ENCODE data around the gene MISP3. TPM values are rescaled to one million over a fixed set of nuclear protein-coding genes. Genes with fewer than 3 reads are reported as not detected.

The MISP3 gene
- total RNA-seq, 1 experiment from 2014 or later = 5.2 TPM

DNA sequence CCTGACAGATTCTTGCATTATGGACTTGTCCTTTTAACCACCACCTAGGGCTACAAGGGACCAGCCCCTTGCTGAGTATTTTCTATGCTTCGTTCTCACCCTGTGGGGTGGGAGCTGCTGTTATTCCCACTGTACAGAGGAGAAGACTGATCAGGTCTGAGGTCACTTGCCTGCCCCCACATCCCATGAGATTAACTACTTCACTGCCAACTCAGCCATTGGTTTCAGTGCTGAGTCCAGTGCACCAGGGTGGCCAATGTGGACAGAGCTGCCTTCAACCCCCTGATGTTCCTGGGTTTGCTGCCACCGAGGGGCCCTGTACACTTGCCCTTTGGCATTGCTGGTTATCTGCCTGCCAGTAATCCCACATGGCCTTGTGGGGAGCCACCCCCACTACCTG lies 38.1 kb downstream of the MISP3 start:
- DNase-seq = no peak
- H3K9me3 Mint-ChIP-seq (ENCODE audit: unreplicated experiment) = no peaks in the 10 kb centered on the region
- no peak overlapping the region for H3K27ac Mint-ChIP-seq (ENCODE audit: unreplicated experiment)
- no peaks in the 10 kb centered on the region for H3K27me3 ChIP-seq (replicated peaks; ENCODE audit: control insufficient read depth, insufficient read depth, low read length)
- TF ChIP-seq CTCF (IDR thresholded peaks at IDR 0.05; ENCODE audit: insufficient read depth in 1 of 2, low read depth in 1 of 2, low read length in 1 of 2, severe bottlenecking in 1 of 2, unreplicated experiment in 1 of 2) = no peak
- H3K4me3 Mint-ChIP-seq (ENCODE audit: unreplicated experiment) = no peak overlapping the region
- POLR2A ChIA-PET = interaction anchor here (0.6 kb wide), 1 partner anchor 30 kb away, joined by 4 read pairs; no protein-coding TSS in a partner anchor
- H3K36me3 ChIP-seq (ENCODE audit: control insufficient read depth, insufficient read depth, low read length) = no peaks in the 10 kb centered on the region
- intact Hi-C loops (cut with micrococcal nuclease; ENCODE audit: unreplicated experiment) = no loop called here
- H3K36me3 Mint-ChIP-seq (ENCODE audit: insufficient read depth, unreplicated experiment) = no peaks in the 10 kb centered on the region
- no peaks in the 10 kb centered on the region for H3K4me1 ChIP-seq
- H3K4me1 Mint-ChIP-seq (ENCODE audit: low read depth, unreplicated experiment) = no peaks in the 10 kb centered on the region
- no TSS peak for BruUV-seq (replicated peaks)
- no peaks in the 10 kb centered on the region for H3K9me3 ChIP-seq
- no peak overlapping the region for H3K4me3 ChIP-seq (ENCODE audit: low read depth, low read length)
- CTCF ChIA-PET = no interaction called here
- no peaks in the 10 kb centered on the region for H3K27me3 Mint-ChIP-seq (ENCODE audit: insufficient read depth, unreplicated experiment)

- H3K36me3 Mint-ChIP-seq (ENCODE audit: insufficient read depth, unreplicated experiment) = no peaks in the 10 kb centered on the region
- no TSS peak for BruUV-seq (replicated peaks)
These were observed 38.9 kb downstream of the MISP3 start for GRCh38 chr19:14111486-14111885.

GRCh38 chr19:14112051-14112808 lies 39.6 kb downstream of the MISP3 start:
- H3K27me3 Mint-ChIP-seq (ENCODE audit: insufficient read depth, unreplicated experiment) = no peaks in the 10 kb centered on the region
- no TSS peak for BruUV-seq (replicated peaks)
- no peak overlapping the region for H3K4me3 ChIP-seq (ENCODE audit: low read depth, low read length)
- H3K9me3 ChIP-seq = no peaks in the 10 kb centered on the region
- H3K4me1 ChIP-seq = no peaks in the 10 kb centered on the region
- no peaks in the 10 kb centered on the region for H3K4me1 Mint-ChIP-seq (ENCODE audit: low read depth, unreplicated experiment)
- POLR2A ChIA-PET = interaction anchor here (0.6 kb wide), 1 partner anchor 31 kb away, joined by 5 read pairs; no protein-coding TSS in a partner anchor
- no peaks in the 10 kb centered on the region for H3K36me3 Mint-ChIP-seq (ENCODE audit: insufficient read depth, unreplicated experiment)
- no peaks in the 10 kb centered on the region for H3K9me3 Mint-ChIP-seq (ENCODE audit: unreplicated experiment)
- no peaks in the 10 kb centered on the region for H3K36me3 ChIP-seq (ENCODE audit: control insufficient read depth, insufficient read depth, low read length)
- no peak overlapping the region for H3K27ac Mint-ChIP-seq (ENCODE audit: unreplicated experiment)
- H3K4me3 Mint-ChIP-seq (ENCODE audit: unreplicated experiment) = no peak overlapping the region
- no peak for TF ChIP-seq CTCF (IDR thresholded peaks at IDR 0.05; ENCODE audit: insufficient read depth in 1 of 2, low read depth in 1 of 2, low read length in 1 of 2, severe bottlenecking in 1 of 2, unreplicated experiment in 1 of 2)
- no peak for DNase-seq
- CTCF ChIA-PET = no interaction called here
- H3K27me3 ChIP-seq (replicated peaks; ENCODE audit: control insufficient read depth, insufficient read depth, low read length) = no peaks in the 10 kb centered on the region
- intact Hi-C loops (cut with micrococcal nuclease; ENCODE audit: unreplicated experiment) = no loop called here

More at GRCh38 chr19:14111486-14111885, 38.9 kb downstream of the MISP3 start:
- Mint-ChIP-seq H3K4me3 (ENCODE audit: unreplicated experiment) (no peak overlapping the region), H3K9me3 (ENCODE audit: unreplicated experiment) (no peaks in the 10 kb centered on the region), H3K4me1 (ENCODE audit: low read depth, unreplicated experiment) (no peaks in the 10 kb centered on the region), H3K27ac (ENCODE audit: unreplicated experiment) (no peak overlapping the region), H3K27me3 (ENCODE audit: insufficient read depth, unreplicated experiment) (no peaks in the 10 kb centered on the region)
- TF ChIP-seq CTCF (IDR thresholded peaks at IDR 0.05; ENCODE audit: insufficient read depth in 1 of 2, low read depth in 1 of 2, low read length in 1 of 2, severe bottlenecking in 1 of 2, unreplicated experiment in 1 of 2) = no peak
- H3K27me3 ChIP-seq (replicated peaks; ENCODE audit: control insufficient read depth, insufficient read depth, low read length) = no peaks in the 10 kb centered on the region
- CTCF ChIA-PET = no interaction called here
- no peak overlapping the region for H3K4me3 ChIP-seq (ENCODE audit: low read depth, low read length)
- POLR2A ChIA-PET = interaction anchor here (0.6 kb wide), 2 partner anchors 31 kb away, joined by 4 to 5 read pairs; no protein-coding TSS in a partner anchor
- no peaks in the 10 kb centered on the region for H3K4me1 ChIP-seq
- no peaks in the 10 kb centered on the region for H3K9me3 ChIP-seq
- no peaks in the 10 kb centered on the region for H3K36me3 ChIP-seq (ENCODE audit: control insufficient read depth, insufficient read depth, low read length)
- DNase-seq = no peak
- intact Hi-C loops (cut with micrococcal nuclease; ENCODE audit: unreplicated experiment) = no loop called here
